Tibial artery (tissue), 4 donors: ENCODE measurements around the gene OLFML1.

Source experiments
- DNase-seq, 2 donors: peaks; one replicate each; pipeline ENCODE4 v3.0.0-alpha.2; 2019
- H3K27ac ChIP-seq, 2 donors: fragments of 200-600 bp; sonication (generic) in 1 of 2; 1 replicate in 1 of 2; 2 replicates in 1 of 2; pipeline ENCODE4 v1.5.1; 2018 to 2019; ENCODE audit warnings: mild to moderate bottlenecking in 1 of 2
- H3K27me3 ChIP-seq, 2 donors: fragments of 200-600 bp; sonication (generic) in 1 of 2; one replicate each; pipeline versions ENCODE4 v1.5.1 to v1.6.0; 2016 to 2019
- H3K36me3 ChIP-seq, 3 donors: fragments of 200-600 bp; sonication (generic) in 2 of 3; one replicate each; pipeline ENCODE4 v1.5.1; 2016 to 2019; ENCODE audit warnings: mild to moderate bottlenecking in 2 of 3
- H3K4me1 ChIP-seq, 4 donors: fragments of 200-600 bp; sonication (generic) in 2 of 4; 1 replicate in 3 of 4; 2 replicates in 1 of 4; pipeline ENCODE4 v1.5.1; 2016 to 2019
- H3K4me3 ChIP-seq, 2 donors: fragments of 200-600 bp; sonication (generic) in 1 of 2; 1 replicate in 1 of 2; 2 replicates in 1 of 2; pipeline ENCODE4 v1.5.1; 2018 to 2019; ENCODE audit warnings: mild to moderate bottlenecking in 2 of 2
- H3K9me3 ChIP-seq, 3 donors: fragments of 200-600 bp; sonication (generic) in 1 of 3; one replicate each; pipeline ENCODE4 v1.5.1; 2016 to 2019
- intact Hi-C: fragments of 100-400 bp; cut with DNase I; formaldehyde crosslinking; loops from one replicate; pipeline ENCODE4 v1.15.0; 2023; ENCODE audit warnings: low total_unique reads
- TF ChIP-seq, protein P1 (sequence below), 2 experiments: fragments of 200-600 bp in 1 of 2; fragments of 450-650 bp in 1 of 2; IDR thresholded peaks; one replicate each; pipeline ENCODE4 v1.5.1; 2017 to 2019; ENCODE audit warnings: antibody characterized with exemption in 2 of 2, mild to moderate bottlenecking in 1 of 2, moderate library complexity in 1 of 2

Gene OLFML1

DNA sequence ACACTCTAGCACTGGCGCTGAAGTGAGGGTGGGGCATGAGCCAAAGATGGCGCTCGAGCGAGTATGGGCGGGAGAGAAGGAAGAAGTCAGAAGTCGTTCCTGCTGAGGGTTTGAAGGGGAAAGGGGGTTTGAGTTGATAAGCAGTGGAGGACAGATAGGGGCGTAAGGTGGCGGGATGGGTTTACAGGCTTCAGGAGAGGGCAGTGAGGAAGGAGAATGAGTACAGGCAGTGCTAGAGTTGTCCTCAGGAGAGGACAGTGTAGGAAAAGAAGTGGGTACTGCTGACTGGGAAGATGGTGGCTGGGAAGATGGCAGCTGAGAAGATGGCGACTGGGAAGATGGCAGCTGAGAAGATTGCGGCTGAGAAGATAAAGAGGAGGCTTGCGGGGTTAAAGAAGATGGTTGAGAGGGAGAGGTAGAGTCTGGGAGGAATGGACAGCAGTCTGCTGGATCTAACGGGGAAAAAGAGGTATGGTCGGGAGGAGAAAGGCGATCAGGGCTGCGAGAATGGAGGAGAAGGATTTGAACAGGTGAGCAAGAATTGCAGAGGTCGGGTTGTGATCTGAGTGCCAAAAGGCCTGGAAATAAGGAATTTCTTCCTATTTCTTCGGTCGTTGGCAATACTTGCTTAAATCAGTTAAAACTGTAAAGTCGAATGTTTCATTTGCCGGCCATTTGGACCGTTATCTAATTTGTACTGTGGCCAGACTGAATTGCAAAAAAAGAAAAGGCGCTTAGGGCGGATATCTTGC lies 33.7 kb downstream of the OLFML1 start:
- H3K27me3 ChIP-seq: no peaks in the 10 kb centered on the region
- peaks cover 0 to 7% (median 1%) of the 10 kb centered on the region in 4 donors for H3K4me1 ChIP-seq
- H3K4me3 ChIP-seq: no peak overlapping the region
- TF ChIP-seq, protein P1, sequence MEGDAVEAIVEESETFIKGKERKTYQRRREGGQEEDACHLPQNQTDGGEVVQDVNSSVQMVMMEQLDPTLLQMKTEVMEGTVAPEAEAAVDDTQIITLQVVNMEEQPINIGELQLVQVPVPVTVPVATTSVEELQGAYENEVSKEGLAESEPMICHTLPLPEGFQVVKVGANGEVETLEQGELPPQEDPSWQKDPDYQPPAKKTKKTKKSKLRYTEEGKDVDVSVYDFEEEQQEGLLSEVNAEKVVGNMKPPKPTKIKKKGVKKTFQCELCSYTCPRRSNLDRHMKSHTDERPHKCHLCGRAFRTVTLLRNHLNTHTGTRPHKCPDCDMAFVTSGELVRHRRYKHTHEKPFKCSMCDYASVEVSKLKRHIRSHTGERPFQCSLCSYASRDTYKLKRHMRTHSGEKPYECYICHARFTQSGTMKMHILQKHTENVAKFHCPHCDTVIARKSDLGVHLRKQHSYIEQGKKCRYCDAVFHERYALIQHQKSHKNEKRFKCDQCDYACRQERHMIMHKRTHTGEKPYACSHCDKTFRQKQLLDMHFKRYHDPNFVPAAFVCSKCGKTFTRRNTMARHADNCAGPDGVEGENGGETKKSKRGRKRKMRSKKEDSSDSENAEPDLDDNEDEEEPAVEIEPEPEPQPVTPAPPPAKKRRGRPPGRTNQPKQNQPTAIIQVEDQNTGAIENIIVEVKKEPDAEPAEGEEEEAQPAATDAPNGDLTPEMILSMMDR (IDR thresholded peaks at IDR 0.05): no peak
- no peak overlapping the region for H3K27ac ChIP-seq
- no peaks in the 10 kb centered on the region for H3K36me3 ChIP-seq
- no peak for DNase-seq
- intact Hi-C loops: no loop called here
- H3K9me3 ChIP-seq: no peaks in the 10 kb centered on the region

DNA sequence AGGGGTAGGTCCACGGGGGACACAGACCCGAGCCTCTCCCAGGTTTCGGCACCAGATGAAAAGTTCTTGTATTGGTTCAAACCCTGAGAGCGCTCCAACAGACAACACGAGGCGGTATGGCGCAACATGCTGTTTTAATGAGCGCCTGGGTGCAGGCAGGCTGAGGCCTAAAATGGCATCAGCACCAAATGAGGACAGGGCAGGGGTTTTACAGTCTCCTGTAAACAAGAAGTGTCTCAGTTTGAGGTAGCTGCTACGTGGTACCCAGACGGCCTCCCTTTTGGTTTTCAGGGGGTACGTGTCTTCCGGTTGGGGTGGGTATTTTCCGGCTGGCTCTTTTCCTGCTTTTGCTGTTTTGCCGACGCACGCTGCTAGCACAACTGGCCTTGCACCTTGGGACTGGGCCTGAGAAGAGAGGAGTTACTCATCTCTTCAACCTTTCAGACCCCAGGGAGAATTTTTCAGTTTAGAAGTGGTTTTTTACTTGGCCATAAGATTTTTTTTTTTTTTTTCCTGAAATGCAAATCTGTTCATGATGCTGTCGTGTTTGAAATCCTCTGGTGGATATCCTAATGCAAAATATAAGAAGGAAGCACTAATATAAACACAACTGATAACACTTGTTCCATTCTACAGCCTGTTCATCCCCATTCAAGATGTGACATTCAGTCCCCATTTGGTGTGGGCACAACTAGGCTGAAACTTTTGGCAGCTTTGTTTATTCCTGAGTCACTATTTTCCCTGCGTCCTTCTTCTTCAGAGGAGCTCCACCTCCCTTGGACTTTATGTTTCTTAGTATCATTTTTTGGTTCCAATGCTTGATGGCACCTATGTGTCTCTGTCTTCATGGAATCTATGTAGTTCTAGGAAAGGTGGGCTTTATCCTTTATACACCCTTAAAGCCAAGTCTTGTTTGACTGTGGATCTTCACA lies 35.0 kb downstream of the OLFML1 start:
- Histone ChIP-seq H3K27me3 (no peaks in the 10 kb centered on the region), H3K36me3 (no peaks in the 10 kb centered on the region), H3K9me3 (no peaks in the 10 kb centered on the region), H3K4me3 (no peak overlapping the region), H3K27ac (no peak overlapping the region), H3K4me1 (peaks cover 0 to 7% (median 3%) of the 10 kb centered on the region in 4 donors)
- DNase-seq: no peak
- TF ChIP-seq, protein P1 (IDR thresholded peaks at IDR 0.05): no peak
- intact Hi-C loops: no loop called here

DNA sequence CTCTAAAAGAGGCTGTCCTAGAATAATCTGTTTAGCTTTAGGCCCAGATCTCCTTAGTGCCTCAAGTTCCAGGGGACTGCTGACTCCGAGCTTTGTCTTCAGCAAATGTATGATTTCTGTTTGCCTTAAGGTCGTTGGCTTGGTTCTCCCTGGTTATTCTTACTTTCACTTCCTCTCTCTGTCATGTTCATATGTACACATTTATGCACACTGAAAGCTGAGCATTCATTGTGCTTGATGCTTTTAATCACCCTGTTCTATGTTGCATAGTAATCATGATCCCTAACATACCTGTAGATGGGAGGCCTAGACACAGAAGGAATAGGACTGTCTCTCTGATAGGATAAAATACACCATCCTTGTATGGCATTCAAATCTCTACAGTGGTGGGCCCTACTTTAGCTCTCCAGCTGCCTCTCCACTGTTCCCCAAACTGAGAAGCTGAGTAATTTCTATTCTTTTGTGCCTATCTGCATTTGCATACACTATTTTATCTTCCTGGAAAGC lies 35.7 kb downstream of the OLFML1 start:
- TF ChIP-seq, protein P1 (IDR thresholded peaks at IDR 0.05): no peak
- no peak for DNase-seq
- Histone ChIP-seq H3K36me3 (no peaks in the 10 kb centered on the region), H3K4me1 (peaks cover 0 to 7% (median 3%) of the 10 kb centered on the region in 4 donors), H3K27me3 (no peaks in the 10 kb centered on the region), H3K9me3 (no peaks in the 10 kb centered on the region), H3K4me3 (no peak overlapping the region), H3K27ac (no peak overlapping the region)
- intact Hi-C loops: no loop called here

DNA sequence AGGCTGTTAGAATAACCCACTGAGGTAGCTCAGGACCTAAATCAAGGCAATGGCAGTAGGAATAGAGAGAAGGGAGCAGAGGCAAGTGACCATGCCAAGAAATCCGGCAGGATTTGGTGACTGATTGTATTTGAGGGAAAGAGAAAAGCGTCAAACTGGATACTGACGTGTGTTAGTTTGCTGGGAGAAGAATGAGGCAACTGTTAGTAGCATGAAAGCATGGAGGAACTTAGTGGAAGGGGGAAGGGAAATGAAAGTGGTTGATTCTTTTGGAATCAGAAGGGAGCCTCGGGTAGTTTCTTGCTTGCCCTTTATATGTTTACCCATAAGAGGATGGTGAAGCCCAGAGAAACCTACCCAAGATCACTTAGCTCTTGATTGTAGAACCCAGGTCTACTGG lies 36.8 kb downstream of the OLFML1 start:
- DNase-seq: no peak
- no peak overlapping the region for H3K4me3 ChIP-seq
- H3K9me3 ChIP-seq: no peaks in the 10 kb centered on the region
- peaks cover 0 to 7% (median 3%) of the 10 kb centered on the region in 4 donors for H3K4me1 ChIP-seq
- H3K27ac ChIP-seq: no peak overlapping the region
- no peaks in the 10 kb centered on the region for H3K36me3 ChIP-seq
- TF ChIP-seq, protein P1 (IDR thresholded peaks at IDR 0.05): no peak
- H3K27me3 ChIP-seq: no peaks in the 10 kb centered on the region
- intact Hi-C loops: no loop called here

DNA sequence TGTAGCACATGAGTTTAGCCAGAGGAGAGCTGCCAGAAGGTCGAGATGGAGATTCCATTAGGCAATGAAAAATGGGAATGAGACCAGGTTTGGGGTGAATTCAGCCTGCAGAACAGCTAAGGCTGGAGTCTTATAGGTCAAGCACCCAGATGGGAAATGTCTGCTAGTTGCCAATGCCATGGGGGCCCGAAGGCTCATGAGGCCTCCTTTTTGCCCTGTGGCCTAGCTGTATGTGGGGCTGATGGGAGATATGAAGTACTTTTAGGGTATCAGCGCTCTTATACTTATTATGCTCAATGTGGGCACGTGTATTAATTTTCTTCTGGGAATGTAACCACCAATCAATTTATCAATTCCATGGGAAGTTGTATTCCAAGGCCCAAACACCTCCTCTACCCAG lies 37.2 kb downstream of the OLFML1 start:
- Histone ChIP-seq H3K36me3 (no peaks in the 10 kb centered on the region), H3K27me3 (no peaks in the 10 kb centered on the region), H3K27ac (no peak overlapping the region), H3K4me1 (peaks cover 0 to 7% (median 3%) of the 10 kb centered on the region in 4 donors), H3K9me3 (no peaks in the 10 kb centered on the region), H3K4me3 (no peak overlapping the region)
- TF ChIP-seq, protein P1 (IDR thresholded peaks at IDR 0.05): no peak
- intact Hi-C loops: no loop called here
- DNase-seq: no peak
